GM20431 (cell line): ENCODE data around the gene GUCA2A.

ENCODE experiments used
- in situ Hi-C: fragments of 300-500 bp; cut with MseI, MboI; formaldehyde crosslinking; loops from one replicate; pipeline ENCODE4 v1.15.0; 2020; ENCODE audit warnings: low sequenced_read_pairs; ENCODE audit not compliant: unreplicated experiment

GUCA2A gene

DNA sequence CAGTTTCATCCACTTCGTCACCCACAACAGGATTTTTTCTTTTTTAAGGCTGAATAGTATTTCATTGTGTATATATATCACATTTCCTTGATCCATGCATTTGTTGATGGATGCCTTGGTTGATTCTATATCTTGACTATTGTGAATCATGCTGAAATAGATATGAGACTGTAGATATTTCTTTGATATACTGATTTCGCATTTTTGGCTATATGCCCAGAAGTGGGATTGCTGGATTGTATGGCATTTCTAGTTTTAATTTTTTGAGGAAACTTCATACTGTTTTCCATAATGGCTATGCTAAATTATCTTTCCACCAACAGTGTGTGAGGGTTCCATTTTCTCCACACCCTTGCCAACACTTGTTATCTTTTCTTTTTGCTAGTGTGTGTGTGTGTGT lies 6.4 kb downstream of the GUCA2A start:
- in situ Hi-C loops = no loop called here

DNA sequence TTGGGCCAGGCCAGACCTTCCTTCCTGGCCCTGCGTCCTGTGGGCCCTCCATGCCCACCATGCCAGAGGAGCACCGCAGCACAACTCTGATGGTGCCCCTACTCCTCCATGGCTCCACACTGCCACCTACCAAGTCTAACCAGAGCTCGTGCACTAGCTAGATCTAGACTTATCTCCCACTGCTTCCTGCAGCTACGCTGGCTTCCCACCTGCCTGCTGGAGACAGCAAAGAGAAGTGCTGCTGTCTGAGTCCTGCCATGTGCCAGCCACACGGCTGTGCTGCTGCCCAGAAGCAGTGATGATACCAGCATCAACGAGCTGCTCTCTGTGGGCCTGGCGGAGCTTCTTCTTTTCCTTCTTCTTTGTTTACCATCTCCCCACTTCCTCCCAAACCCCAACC lies 6.9 kb downstream of the GUCA2A start:
- in situ Hi-C loops = no loop called here

DNA sequence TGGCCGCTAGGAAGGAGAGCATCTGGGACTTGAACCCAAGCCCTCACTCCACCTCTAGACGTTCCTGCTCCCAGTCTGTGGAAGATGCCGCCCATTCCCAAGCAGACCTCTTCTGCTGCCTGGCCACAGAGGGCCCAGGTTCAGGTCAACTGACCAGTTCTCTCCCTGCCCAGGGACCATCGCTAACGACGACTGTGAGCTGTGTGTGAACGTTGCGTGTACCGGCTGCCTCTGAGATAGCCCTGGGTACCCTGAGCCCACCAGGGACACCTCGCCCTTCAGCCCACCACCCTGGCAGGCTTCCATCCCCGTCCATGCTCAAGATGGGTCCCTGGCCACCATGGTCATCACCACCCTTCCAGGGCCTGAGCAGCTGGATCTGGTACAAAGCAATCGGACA lies 9.2 kb downstream of the GUCA2A start:
- in situ Hi-C loops = no loop called here

DNA sequence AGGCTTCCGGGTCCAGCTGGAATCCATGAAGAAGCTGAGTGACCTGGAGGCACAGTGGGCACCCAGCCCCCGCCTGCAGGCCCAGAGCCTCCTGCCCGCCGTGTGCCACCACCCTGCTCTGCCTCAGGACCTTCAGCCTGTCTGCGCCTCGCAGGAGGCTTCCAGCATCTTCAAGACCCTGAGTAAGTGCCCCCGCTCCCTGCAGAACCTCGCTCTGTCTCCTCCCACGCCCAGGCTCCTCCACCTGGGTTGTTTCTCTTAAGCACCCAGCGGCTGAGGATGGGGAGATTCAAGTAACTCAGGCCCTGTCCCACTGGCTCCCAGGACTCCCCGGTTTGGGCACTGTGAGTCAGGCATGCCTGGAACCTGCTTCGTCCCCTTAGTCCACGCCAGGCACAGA lies 9.9 kb downstream of the GUCA2A start:
- in situ Hi-C loops = no loop called here

DNA sequence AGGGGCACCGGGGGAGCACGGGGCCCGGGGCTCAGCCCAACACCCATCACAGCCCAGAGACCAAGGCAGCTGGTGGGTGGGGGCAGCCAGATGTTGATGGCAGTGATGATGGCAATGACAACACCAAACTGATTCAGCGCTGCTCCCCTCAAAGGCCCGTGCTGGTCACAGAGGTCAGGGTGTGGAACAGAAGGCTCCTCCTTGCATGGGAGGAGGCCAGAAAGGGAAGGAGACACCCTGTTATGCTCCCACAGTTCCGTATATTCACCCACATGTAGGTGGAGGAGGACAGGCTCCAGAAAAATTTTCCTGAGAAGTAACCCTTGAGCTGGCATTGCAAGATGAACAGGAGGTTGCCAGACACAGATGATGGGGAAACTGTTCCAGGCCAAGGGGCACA lies 10.9 kb downstream of the GUCA2A start:
- in situ Hi-C loops = no loop called here

DNA sequence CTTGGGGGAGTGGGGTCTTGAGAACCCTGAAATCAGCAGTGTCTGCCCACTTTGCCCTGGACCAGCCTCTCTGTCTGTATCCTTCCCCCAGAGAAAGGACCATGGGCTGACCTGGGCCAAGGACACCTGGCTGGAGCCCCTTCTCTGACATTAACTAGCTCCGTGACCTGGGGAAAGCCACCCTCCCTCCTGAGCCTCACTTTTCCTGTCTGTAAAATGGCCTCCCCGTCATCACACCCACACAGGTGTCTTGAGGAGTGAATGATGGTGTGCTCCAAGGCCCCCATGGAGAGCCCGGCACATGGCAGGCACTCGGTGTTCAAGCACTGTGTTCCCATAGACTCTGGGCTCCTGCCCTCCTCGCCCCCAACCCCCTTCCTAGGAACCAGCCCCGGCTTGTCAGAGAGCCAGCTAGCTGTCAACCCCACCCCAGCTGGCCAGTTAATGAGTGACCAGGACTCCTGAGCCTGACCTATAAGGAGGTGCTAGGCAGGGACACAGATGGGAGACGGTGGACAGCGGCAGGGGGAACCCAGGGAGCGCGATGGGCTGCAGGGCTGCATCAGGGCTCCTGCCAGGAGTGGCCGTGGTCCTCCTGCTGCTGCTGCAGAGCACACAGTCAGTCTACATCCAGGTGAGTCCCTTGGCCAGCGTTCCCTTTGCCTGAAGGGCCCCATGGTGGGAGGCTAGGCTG lies 11.5 kb downstream of the GUCA2A start, which contains the start of gene GUCA2B:
TSS of gene GUCA2B (plus strand) at position 504 of the 694 bp plus-strand sequence. CDS start at position 545, 41 bp downstream.
- in situ Hi-C loops = no loop called here

DNA sequence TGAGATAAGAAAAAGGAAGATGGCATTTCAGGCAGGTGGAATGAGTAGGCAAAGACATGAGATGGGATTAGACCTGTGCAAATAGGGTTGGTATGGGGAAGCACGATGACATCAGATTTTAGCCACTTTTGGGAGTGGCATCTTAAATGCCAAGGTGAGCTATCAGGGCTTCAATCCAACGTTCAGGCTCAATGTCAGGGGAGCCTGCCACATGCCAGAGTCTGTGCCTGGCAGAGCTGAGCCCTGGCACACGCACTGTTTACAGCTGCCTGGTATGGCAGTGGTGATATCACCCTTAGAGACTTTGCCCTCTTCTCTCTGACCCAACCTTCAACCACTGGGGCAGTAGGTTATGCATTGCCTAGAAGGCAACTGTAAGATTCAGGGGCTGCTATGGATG lies 12.4 kb downstream of the GUCA2A start:
- in situ Hi-C loops = no loop called here

DNA sequence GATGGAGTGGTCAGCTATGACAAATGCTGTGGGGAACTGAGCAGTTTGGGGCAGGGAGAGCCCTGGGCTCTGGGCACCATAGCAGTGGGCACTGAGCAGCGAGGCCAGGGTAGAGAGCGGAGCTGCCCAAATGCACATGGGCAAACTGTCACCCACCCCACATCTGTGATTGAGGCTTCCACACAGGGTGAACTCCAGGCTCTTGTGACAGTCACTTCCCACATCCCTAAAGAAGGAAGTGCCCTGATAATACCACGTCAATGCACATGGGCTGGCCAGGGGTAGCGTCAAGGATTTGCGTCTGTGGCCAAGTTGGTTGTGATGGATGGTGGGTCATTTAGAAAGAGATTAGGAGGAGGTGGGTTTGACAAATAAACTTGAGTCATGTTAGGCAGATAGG lies 13.9 kb downstream of the GUCA2A start:
- in situ Hi-C loops = no loop called here

DNA sequence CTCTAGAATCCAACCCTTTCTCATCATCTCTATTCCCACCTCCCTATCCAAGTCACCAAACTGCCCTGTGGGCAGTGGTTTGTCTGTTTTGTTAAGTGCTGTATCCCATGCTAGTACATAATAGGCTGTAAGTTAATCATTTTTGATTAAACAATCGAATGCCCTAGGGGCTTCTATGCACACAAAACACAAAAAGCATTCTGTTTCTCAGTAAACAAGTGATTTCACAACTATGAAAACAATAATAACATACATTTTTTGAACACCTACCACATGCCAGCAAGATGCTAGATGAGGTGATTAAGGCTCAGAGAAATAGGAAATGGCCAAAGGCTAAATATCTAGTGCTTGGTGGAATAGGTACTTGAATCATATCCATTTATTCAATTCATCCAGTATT lies 16.4 kb downstream of the GUCA2A start:
- in situ Hi-C loops = loop anchor here (25.0 kb wide), 1 partner anchor 586 kb away; no protein-coding TSS in a partner anchor

DNA sequence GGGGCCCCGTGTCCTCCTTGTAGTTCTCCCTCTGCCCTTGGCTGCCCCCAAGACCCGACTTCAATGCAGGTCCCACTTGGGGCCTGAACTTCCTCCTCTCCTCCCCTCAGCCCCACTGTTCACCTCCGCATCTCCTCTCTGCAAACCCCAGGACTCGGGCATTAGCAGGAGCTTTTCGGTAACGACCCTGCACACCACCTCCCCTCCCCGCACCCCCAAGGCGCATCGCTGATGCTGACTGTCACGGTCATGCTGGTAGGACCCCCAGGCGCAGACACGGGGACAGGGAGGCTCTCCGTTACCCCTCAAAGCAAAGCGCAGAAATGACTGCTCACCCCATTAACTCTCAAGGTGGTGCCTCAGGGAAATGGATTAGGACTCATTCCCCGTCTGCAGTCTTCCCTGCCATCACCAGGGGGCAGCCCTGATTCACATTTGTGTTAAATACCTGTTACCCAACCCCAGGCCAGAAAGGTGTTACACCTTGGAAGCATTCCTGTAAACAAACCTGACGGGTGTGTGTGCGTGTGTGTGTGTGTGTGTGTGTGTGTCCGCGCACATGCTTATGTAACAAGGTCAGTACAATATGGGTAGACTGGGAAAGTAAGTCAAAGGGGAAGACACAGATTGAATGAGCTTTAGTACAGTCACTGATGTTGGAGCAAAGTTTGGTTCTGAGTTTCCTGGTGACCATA lies 17.8 kb downstream of the GUCA2A start:
- in situ Hi-C loops = loop anchor here (25.0 kb wide), 1 partner anchor 584 kb away; no protein-coding TSS in a partner anchor

DNA sequence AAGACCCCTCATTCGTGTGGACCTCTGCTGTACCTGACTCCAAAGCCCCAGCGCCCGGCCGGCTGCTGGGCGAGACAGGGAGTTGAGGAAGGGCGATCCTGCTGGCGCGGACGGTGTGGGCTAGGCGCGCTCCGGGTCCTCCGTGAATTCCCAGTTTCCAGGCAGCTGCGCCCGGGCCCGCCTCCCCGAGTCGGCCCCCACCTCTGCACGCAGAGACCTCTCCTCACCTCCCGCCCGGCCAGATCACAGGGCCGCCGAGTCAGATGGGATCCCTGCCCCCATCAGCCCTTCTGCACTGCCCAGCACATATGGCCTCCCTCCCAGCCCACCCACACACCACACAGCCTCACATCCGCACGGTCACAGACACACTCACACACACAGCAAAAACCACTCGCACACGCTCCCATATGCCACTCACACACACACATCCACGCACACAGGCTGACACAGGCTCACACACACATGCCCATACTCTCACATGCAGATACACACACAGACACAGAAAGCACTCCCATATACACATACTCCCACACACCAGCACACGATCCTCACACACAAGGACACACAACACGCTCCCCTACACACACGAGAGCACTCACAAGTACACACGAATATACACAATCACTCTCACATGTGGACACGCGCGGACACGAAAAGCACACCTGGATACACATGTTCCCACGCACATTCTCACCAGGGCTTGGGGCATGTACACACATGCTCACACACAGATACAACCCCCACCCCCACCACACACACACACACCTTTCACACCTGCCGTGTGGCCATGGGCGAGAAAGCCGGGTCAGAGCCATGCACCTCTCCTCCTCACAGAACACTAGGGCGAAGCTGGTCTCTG lies 18.6 kb downstream of the GUCA2A start:
- in situ Hi-C loops = loop anchor here (25.0 kb wide), 1 partner anchor 584 kb away; no protein-coding TSS in a partner anchor

DNA sequence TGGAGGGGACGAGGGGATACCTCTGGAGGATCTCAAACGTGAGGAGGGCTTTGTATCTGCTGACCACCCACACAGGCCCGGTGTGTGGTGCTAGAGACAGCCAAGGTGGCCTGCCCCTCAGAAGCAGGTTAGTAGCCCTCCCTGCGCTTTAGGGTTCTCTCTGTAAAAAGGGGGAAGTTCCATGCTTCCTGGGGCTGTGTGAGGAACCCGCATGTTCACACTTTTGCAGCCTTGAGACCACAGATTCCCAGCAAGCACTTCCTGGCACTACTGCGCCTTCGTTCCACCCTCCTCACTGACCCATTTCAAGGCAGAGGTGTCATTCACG lies 19.2 kb downstream of the GUCA2A start:
- in situ Hi-C loops = loop anchor here (25.0 kb wide), 1 partner anchor 583 kb away; no protein-coding TSS in a partner anchor

DNA sequence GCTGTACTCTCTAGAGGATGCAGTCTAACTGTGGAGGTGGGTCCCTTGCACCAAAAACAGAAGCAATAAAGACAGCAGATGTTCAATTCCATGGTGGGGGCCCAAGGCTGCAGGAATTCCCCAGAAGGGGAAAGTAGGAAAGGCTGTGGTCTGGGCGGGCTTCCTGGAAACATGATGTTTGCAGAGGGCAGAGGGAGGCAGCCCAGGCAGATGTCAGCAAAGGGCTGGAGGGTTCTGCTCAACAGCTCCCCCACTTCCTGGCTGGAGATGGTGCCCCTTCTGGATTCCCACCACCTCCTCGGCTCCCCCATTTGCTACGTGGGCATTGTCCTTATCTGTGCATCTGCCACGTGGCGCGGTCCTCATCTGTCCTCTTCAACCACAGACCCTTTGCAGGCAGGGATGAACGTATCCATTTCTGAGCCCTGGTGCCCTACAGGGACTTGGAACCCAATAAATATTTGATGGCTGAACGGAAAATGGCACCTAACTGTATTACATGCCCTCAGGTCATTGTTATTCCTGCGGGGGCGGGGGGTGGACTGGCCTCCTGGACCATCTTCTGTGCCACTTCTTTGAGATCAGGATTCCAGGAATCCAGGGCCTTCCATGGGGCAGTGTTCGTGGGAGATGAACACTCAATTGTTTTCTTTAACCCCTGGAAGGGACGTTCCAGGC lies 19.7 kb downstream of the GUCA2A start:
- in situ Hi-C loops = loop anchor here (25.0 kb wide), 1 partner anchor 583 kb away; no protein-coding TSS in a partner anchor

DNA sequence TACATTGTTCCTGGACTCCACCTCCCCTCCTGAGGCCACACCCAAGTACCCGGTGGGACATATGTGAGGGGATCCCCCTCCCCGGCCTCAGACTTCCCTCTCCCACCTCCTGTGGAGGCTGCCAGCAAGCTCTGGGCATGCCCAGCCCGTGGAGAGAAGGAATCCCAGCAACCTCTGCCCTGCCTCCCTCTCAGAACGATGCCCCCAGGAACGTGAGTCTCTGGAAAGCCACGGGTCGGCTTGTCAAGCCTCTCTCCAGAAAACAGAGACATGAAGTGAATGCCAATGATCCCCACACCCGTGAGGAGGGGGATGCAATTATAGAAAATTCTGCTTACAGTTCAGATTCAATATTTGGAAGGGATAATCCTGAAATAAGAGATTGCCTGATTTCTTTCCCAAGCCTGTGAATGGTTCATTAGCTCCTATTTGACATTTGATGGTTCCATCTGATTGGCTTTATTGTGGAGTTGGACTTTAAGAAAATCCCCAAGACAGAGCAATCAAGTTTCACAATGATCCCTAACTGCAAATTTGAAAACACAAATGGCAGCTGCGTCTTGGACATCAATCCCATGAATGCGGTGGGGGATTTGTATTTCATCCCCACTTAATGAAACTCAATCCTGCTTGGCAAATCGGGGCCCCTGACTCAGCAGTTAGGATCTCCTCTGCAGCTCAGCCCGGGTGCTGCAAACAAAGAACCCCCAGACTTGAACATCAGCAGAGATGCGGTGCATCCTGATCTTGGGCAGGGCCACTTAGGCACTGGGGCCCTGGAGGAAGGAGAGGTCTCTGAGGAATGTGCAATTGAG lies 20.4 kb downstream of the GUCA2A start:
- in situ Hi-C loops = loop anchor here (25.0 kb wide), 1 partner anchor 582 kb away; no protein-coding TSS in a partner anchor

DNA sequence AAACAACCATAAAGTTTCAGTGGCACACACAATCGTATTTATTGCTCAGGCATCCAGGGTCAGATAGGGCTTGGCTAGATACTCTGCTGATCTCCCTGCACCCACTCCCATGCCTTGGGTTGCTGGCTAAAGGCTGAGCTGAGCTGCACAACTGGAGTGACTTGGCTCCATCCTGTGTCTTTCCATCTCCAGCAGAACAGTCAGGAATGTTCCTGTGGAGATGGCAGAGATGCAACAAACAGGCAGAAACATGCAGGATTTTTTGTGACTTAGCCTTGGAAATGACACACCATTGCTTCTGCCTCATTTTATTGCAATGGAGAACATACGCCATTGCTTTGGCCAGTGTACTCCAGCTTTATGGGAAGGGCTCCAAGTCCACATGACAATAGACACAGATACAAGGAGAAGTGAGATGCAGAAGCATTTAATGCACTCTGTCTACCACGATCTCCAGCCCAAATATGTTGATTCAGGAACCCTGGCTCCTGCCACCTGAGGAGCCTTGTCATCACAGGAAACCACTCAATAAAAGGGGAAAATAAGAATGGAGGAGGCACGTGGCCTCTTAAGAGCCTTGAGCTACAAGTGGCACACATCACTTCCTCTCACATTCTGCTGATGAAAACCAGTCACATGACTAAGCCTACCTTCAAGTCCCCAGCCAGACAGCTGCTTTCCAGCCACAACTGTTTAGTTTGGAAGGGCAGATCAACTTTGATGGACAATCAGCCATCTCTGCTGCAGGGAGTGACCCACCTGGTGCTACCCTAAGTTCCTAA lies 21.5 kb downstream of the GUCA2A start:
- in situ Hi-C loops = loop anchor here (25.0 kb wide), 1 partner anchor 581 kb away; no protein-coding TSS in a partner anchor

DNA sequence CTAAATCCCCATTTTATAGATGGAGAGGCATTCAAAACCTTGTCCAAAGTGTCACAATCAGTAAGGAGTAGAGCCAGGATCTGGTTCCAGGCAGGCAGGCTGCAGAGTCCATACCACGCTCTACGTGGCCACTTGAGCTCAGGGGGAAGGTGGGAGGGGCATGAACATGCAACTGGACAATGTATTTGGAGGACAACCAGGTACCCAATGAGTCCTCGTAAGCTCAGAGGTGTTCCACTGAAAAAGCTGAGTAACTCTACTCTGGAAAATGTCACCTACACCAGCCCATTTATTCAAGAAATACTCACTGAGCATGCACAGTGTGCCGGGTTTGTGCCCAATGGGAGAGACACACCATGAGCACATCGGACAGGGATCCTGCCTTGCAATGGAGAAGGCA lies 22.6 kb downstream of the GUCA2A start:
- in situ Hi-C loops = loop anchor here (25.0 kb wide), 1 partner anchor 580 kb away; no protein-coding TSS in a partner anchor

DNA sequence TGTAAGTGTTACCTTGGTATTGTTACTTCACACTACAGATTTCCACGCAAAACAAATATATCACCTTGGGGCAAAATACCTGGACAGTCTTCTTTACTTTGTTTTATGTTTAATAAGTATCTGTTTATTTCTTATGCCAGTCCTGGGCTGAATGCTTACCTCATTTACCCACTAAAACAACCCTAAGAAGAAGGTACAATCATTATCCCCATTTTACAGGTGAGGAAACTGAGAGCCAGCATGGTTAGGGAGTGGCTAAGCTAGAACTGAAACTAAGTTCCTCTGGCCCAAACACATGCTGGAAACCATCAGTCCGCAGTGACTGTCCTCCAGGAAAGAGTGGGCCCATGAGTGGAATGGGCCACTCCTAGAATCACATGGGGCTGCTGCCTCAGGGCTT lies 24.4 kb downstream of the GUCA2A start:
- in situ Hi-C loops = loop anchor here (25.0 kb wide), 1 partner anchor 578 kb away; no protein-coding TSS in a partner anchor

DNA sequence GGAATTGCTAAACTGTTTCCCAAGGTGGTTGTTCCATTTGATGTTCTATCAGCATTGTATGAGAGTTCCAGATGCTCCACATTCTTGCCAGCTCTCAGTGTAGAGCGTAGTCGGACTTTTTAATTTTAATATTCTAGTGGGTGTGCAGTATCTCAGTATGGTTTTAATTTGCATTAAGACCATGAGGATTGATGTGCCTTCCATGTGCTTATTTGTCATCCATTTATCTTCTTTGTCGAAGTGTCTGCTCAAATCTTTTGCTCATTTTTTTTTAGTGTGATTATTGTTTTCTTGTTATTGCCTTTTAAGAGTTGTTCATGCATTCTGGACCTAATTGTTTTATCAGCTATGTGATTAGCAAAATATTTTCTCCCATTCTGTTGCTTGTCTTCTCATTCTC lies 25.1 kb downstream of the GUCA2A start:
- in situ Hi-C loops = loop anchor here (25.0 kb wide), 1 partner anchor 577 kb away; no protein-coding TSS in a partner anchor
